Large intestine (tissue), 3 donors: Measurements from ENCODE around the gene PTOV1. TPM values are rescaled to one million over a fixed set of nuclear protein-coding genes. Genes with fewer than 3 reads are reported as not detected.

ENCODE experiments used
- DNase-seq, 2 donors: peaks; one replicate each; pipeline versions ENCODE4 v3.0.0 to v3.0.0-alpha.2; 2013
- H3K27ac ChIP-seq: one replicate; pipeline ENCODE4 v1.5.1; 2013; ENCODE audit warnings: low read length
- H3K27me3 ChIP-seq: 2 replicates; pipeline ENCODE4 v1.6.1; 2013; ENCODE audit warnings: low read length; ENCODE audit not compliant: control insufficient read depth, insufficient read depth
- H3K36me3 ChIP-seq: 2 replicates; pipeline ENCODE4 v1.6.1; 2013; ENCODE audit warnings: low read length; ENCODE audit not compliant: control insufficient read depth, insufficient read depth
- H3K4me1 ChIP-seq: one replicate; pipeline ENCODE4 v1.6.1; 2013; ENCODE audit warnings: low read length; ENCODE audit not compliant: control insufficient read depth, insufficient read depth
- H3K4me3 ChIP-seq: one replicate; pipeline ENCODE4 v1.5.1; 2013; ENCODE audit warnings: low read length
- H3K9me3 ChIP-seq: one replicate; pipeline ENCODE4 v1.6.1; 2013; ENCODE audit warnings: mild to moderate bottlenecking, low read depth, low read length, moderate library complexity; ENCODE audit not compliant: control insufficient read depth
- WGBS: methylation state at CpG from one replicate; pipeline ENCODE4 v1.1.5; 2013; ENCODE audit warnings: low lambda C conversion rate; ENCODE audit not compliant: insufficient coverage; 5-methylcytosine and 5-hydroxymethylcytosine counted together
- polyA plus RNA-seq: library from polyadenylated mRNA; unstranded; fragments of 120-200 nt; gene quantifications from one replicate; pipeline ENCODE4 v1.2.1, GENCODE V29; 2013

Gene PTOV1
- polyA plus RNA-seq, 1 donor: 153 TPM

DNA sequence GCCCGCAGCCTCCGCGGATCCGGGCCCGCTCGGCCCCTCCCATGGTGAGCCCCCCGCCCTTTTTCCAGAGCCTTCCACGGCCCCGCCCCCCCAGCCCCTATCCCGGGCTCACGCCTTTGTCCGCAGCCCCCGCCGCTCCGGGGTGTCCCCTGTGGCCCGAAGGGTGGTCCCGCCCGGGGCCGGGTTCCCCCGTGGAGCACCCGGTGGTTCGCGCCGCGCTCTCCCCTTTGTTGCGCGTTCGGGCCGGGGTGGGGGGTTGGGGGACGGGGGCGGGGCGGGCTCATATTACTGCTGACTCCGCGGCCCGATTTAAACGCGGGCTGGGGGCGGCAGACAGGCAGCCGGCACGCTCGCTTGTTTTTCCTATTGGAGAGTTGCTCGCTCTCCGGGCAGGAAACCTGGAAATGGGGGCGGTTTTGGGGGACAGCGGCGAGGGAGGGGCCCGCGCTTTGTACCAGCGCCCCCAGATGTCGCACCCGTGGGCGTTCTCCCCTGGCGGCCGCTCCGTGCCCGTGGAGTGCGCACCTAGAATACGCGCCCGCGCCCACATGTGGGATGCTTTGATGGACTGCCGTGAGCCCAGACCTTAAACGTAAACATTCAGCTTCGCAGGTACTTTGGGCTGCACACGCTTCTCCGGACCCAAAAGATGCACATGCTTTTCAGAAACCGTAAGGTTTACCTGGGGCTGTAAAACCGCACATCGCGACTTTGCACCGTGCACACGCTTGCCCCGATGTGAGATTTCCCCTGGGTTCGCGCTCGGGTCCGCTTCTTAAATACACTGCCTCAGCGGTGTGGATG lies 699 bp downstream of the PTOV1 start:
- Histone ChIP-seq H3K4me1 (peaks cover 10% of the 10 kb centered on the region), H3K36me3 (peaks cover 22% of the 10 kb centered on the region), H3K9me3 (peaks cover 3% of the 10 kb centered on the region), H3K4me3 (peak overlapping the region; percentile 60), H3K27ac (no peak overlapping the region), H3K27me3 (no peaks in the 10 kb centered on the region)
- DNase-seq: no peak
- WGBS: no CpG with 5 or more reads among the region's 78 CpGs

DNA sequence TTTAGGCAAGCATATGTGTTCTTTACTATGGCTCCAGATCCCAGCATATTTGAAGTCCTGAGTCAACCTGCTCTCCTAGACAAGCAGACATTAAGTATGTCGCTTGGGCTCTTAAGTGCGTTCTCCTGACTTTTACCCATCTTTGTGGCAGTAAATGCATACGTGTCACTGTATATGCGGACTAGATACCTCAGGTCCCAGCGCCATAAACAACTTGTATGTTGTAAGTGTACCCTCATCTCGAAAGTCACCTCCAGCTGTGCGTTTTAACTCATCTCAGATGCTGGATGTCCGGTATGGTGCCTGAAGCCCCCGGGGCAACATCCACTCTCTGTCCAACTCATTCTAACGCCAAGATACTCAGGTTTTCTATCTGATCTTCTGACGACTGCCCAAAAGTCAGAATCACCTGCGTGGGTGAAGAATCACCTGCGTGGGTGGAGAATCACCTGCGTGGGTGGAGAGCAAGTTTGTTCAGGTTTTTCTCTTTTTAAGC lies 1.7 kb downstream of the PTOV1 start:
- Histone ChIP-seq H3K36me3 (peaks cover 31% of the 10 kb centered on the region), H3K9me3 (peaks cover 3% of the 10 kb centered on the region), H3K4me3 (peak overlapping the region; percentile 60), H3K27me3 (no peaks in the 10 kb centered on the region), H3K27ac (no peak overlapping the region), H3K4me1 (peaks cover 10% of the 10 kb centered on the region)
- DNase-seq: no peak
- WGBS: 82% methylated on average over 2 of the region's 14 CpGs

DNA sequence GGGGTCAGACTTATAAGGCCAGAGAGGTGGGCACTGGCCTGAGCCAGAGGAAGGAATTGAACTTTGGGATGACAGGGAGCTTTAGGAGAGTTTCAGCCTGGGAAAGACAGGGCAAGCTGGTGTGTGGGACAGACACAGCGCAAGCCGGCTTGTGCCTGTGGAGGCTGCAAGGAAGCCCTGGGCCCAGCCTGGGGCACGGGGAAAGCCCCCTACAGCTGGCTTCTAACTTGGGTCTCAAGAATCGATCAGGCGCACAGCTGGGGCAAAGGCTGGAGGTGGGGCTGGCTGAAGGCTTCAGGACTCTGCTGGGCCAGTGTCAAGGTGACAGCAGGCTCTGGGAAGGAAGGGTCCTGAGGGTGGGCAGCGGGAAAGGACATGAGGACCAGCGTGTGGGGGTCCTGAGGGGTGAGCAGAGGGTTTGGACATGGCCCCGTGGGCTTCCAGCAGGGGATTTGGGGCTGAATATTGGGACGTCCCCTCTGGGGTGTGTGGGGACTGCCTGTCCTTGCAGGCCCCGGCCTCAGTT lies 3.0 kb downstream of the PTOV1 start:
- H3K36me3 ChIP-seq: peaks cover 44% of the 10 kb centered on the region
- H3K27me3 ChIP-seq: no peaks in the 10 kb centered on the region
- peaks cover 3% of the 10 kb centered on the region for H3K9me3 ChIP-seq
- no peak for DNase-seq
- no CpG with 5 or more reads among the region's 10 CpGs for WGBS
- no peak overlapping the region for H3K4me3 ChIP-seq
- no peak overlapping the region for H3K27ac ChIP-seq
- H3K4me1 ChIP-seq: peaks cover 10% of the 10 kb centered on the region

DNA sequence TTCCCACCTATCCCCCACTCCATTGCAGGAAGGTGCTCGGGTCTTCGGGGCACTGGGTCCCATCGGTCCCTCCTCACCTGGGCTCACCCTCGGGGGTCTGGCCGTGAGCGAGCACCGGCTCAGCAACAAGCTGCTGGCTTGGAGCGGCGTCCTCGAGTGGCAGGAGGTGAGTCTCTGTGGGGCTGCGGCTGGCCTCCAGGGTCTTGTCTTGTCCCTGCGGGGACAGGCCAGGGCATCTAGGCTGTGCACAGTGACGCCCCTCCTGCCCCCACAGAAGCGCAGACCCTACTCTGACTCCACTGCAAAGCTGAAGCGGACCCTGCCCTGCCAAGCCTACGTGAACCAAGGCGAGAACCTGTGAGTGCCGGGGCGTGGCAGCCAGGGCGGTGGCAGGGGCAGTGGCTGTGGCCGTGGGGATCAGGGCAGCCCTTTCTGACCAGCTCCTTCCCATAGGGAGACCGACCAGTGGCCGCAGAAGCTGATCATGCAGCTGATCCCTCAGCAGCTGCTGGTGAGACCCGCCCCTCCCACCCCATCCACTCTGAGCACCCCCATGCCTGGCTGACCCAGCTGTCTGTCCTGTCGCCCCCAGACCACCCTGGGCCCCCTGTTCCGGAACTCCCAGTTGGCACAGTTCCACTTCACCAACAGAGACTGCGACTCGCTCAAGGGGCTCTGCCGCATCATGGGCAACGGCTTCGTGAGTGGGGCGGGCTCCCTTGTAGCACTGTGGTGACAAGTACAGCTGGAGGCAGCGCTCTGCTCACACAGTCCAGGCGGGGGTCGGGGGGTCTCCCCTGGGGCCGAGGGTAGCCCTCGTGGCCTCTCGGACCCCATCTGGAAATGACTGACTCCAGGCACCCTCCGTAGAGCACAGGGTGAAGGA lies 3.7 kb downstream of the PTOV1 start:
- peaks cover 10% of the 10 kb centered on the region for H3K4me1 ChIP-seq
- H3K4me3 ChIP-seq: no peak overlapping the region
- no peaks in the 10 kb centered on the region for H3K27me3 ChIP-seq
- DNase-seq: no peak
- H3K9me3 ChIP-seq: peaks cover 3% of the 10 kb centered on the region
- peaks cover 47% of the 10 kb centered on the region for H3K36me3 ChIP-seq
- no CpG with 5 or more reads among the region's 39 CpGs for WGBS
- H3K27ac ChIP-seq: no peak overlapping the region

DNA sequence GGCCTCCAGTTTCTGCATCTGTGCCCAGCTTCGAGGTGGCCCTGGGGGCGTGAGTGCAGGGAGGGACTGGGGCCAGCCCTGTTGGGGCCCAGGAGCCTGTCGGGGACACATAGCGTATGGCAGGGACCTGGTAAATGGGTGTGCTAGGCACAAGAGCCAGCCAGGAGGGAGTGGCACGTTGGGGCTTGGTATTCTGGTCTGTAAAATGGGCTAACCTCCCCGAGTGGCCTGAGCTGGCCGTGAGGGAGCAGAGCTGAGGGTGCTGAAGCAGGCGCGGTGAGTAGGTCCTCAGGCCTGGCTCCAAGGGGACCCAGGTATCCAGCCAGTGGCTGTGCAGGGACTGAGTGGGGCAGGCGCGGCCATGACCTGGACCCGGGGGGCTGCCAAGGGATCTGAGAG lies 4.3 kb downstream of the PTOV1 start:
- WGBS: no CpG with 5 or more reads among the region's 12 CpGs
- Histone ChIP-seq H3K9me3 (peaks cover 3% of the 10 kb centered on the region), H3K36me3 (peaks cover 53% of the 10 kb centered on the region), H3K4me3 (no peak overlapping the region), H3K27ac (no peak overlapping the region), H3K4me1 (peaks cover 10% of the 10 kb centered on the region), H3K27me3 (no peaks in the 10 kb centered on the region)
- no peak for DNase-seq

- Histone ChIP-seq H3K4me3 (no peak overlapping the region), H3K36me3 (peaks cover 60% of the 10 kb centered on the region), H3K27ac (no peak overlapping the region), H3K4me1 (peaks cover 10% of the 10 kb centered on the region), H3K9me3 (no peaks in the 10 kb centered on the region), H3K27me3 (no peaks in the 10 kb centered on the region)
- no CpG with 5 or more reads among the region's 21 CpGs for WGBS
- DNase-seq: no peak
Measured at GRCh38 chr19:49855676-49856573, 5.0 kb downstream of the PTOV1 start.

GRCh38 chr19:49856574-49857021 lies 5.6 kb downstream of the PTOV1 start:
- no peaks in the 10 kb centered on the region for H3K27me3 ChIP-seq
- no peak for DNase-seq
- no peaks in the 10 kb centered on the region for H3K9me3 ChIP-seq
- WGBS: no CpG with 5 or more reads among the region's 18 CpGs
- peaks cover 64% of the 10 kb centered on the region for H3K36me3 ChIP-seq
- no peak overlapping the region for H3K27ac ChIP-seq
- no peak overlapping the region for H3K4me3 ChIP-seq
- peaks cover 10% of the 10 kb centered on the region for H3K4me1 ChIP-seq

GRCh38 chr19:49857061-49857837 lies 6.3 kb downstream of the PTOV1 start:
- Histone ChIP-seq H3K27ac (no peak overlapping the region), H3K9me3 (no peaks in the 10 kb centered on the region), H3K36me3 (peaks cover 68% of the 10 kb centered on the region), H3K4me1 (peaks cover 6% of the 10 kb centered on the region), H3K4me3 (no peak overlapping the region), H3K27me3 (no peaks in the 10 kb centered on the region)
- no peak for DNase-seq
- WGBS: no CpG with 5 or more reads among the region's 26 CpGs

GRCh38 chr19:49857838-49858087 lies 6.8 kb downstream of the PTOV1 start:
- DNase-seq: no peak
- no CpG with 5 or more reads among the region's 5 CpGs for WGBS
- Histone ChIP-seq H3K36me3 (peaks cover 67% of the 10 kb centered on the region), H3K4me3 (no peak overlapping the region), H3K4me1 (peaks cover 1% of the 10 kb centered on the region), H3K9me3 (peaks cover under 1% of the 10 kb centered on the region), H3K27ac (no peak overlapping the region), H3K27me3 (no peaks in the 10 kb centered on the region)
